ENCODE measurements around the gene TUBGCP6.
A peak's percentile ranks its signal among the peaks of the same experiment; 100 is the strongest.

The TUBGCP6 gene

GRCh38 chr22:50184004-50184901 is 60.6 kb downstream of the TUBGCP6 start:
- H3K27ac ChIP-seq = peak overlapping the region; percentile 80; the same call in 1 of the 2 replicates
- TF ChIP-seq, protein P1, sequence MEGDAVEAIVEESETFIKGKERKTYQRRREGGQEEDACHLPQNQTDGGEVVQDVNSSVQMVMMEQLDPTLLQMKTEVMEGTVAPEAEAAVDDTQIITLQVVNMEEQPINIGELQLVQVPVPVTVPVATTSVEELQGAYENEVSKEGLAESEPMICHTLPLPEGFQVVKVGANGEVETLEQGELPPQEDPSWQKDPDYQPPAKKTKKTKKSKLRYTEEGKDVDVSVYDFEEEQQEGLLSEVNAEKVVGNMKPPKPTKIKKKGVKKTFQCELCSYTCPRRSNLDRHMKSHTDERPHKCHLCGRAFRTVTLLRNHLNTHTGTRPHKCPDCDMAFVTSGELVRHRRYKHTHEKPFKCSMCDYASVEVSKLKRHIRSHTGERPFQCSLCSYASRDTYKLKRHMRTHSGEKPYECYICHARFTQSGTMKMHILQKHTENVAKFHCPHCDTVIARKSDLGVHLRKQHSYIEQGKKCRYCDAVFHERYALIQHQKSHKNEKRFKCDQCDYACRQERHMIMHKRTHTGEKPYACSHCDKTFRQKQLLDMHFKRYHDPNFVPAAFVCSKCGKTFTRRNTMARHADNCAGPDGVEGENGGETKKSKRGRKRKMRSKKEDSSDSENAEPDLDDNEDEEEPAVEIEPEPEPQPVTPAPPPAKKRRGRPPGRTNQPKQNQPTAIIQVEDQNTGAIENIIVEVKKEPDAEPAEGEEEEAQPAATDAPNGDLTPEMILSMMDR (IDR thresholded peaks at IDR 0.05) = no peak
- no peak for TF ChIP-seq ZFX (IDR thresholded peaks at IDR 0.05; ENCODE audit: borderline replicate concordance)

DNA sequence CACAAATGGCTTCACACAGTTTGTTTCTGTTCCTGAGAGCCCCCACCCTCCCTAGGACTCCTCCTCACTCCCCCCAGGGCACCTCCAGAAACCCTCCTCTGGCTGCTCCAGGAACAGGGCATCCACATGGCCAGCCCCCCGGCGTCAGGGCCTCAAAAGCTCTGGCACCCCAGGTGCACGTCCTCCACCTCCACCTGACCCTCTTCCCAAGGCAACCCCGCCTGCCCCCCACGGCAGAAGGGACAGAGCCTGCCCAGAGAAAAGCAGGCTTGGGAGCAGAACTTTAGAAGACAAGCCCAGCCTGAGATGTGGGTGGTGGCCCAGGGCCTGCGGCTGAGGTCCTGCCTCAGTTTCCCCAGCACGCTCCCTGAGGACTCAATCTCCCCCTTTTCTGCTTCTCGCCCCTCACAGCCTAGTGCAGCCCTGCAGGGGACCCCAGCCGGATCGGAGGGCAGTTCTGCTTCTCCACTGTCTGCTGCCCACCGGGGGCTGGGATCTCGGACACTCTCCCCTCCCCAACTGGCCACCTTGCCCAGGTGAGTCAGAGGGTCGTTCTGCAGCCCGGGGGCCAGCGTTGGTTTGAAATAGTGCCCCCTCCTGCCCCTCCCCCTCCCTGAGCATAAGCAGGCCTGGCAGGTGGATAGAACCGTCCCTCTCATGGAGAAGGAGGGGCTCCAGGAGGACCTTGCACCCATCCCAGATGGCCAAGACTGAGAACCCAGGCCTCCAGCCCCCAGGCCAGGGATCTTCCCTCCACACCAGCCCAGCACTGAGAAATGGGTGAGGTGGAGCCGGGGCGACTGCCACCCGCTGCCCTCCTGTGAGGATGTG is 61.5 kb downstream of the TUBGCP6 start:
- TF ChIP-seq ZFX (IDR thresholded peaks at IDR 0.05; ENCODE audit: borderline replicate concordance) = no peak
- TF ChIP-seq, protein P1 (IDR thresholded peaks at IDR 0.05) = no peak
- peak overlapping the region; percentile 80; the same call in 1 of the 2 replicates for H3K27ac ChIP-seq

GRCh38 chr22:50182176-50183081 is 62.4 kb downstream of the TUBGCP6 start:
- TF ChIP-seq, protein P1 (IDR thresholded peaks at IDR 0.05) = no peak
- no peak for TF ChIP-seq ZFX (IDR thresholded peaks at IDR 0.05; ENCODE audit: borderline replicate concordance)
- peak overlapping the region; percentile 13; the same call in 1 of the 2 replicates for H3K27ac ChIP-seq

- TF ChIP-seq ZFX (IDR thresholded peaks at IDR 0.05; ENCODE audit: borderline replicate concordance) = no peak
- TF ChIP-seq, protein P1 (IDR thresholded peaks at IDR 0.05) = no peak
- H3K27ac ChIP-seq = no peak overlapping the region
Measured at GRCh38 chr22:50180727-50181521, 63.9 kb downstream of the TUBGCP6 start.

DNA sequence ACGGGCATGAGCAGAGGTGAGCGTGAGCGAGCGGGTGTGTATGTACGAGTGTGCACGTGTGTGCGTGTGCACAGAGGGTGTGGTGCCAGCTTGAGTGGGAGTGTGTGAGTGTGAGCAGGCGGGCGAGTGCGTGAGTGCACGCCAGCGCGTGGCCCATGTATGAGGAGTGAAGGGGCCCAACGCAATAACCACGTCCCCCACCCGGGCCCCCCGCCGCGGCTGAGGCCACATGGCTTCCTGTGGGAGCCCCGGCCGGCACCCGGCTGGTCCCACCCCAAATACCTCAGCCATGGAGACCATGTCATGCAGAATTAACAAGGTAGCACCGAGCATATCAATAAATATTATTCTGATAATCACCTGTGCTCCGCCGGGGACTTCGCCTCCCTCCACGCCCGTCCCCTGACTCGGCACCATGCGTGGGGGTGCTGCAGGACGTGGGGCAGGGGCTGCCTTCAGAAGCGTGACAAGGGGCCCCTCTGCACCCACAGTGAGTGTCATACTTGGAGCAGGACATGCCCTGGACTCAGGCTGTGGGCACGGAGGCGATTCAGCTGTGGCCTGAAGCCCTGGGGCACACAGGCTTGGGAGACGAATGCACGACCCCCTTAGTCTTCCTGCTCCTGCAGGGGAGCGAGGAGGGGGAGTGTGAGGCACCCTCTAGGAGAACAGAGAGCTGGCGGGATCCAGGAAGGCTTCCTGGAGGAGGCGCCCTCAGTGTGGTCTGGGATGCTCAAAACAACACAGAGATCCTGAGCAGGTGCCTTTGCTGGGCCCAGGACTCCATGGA is 64.7 kb downstream of the TUBGCP6 start:
- H3K27ac ChIP-seq = no peak overlapping the region
- TF ChIP-seq, protein P1 (IDR thresholded peaks at IDR 0.05) = no peak
- TF ChIP-seq ZFX (IDR thresholded peaks at IDR 0.05; ENCODE audit: borderline replicate concordance) = no peak
